Activated B cell treated with CpG ODN at 0.5 μM for 24 hours (primary cell): Measurements from ENCODE around the gene CDC42SE2. TPM values are rescaled to one million over a fixed set of nuclear protein-coding genes. Genes with fewer than 3 reads are reported as not detected.
A peak's percentile ranks its signal among the peaks of the same experiment; 100 is the strongest.
"Not testable (repeated sequence)": the region's sequence is repeated elsewhere in the genome, so short reads cannot be mapped to it uniquely, and the experiment has no call there.

ENCODE experiments used
- ATAC-seq: fragments of 200-7000 bp; cut with Tn5 transposase; one replicate; pipeline ENCODE4 v1.10.0; 2021; ENCODE audit warnings: low read depth, mild to moderate bottlenecking, moderate library complexity
- CTCF ChIA-PET: fragments of 350-600 bp; sonication (Branson Sonifier 250); formaldehyde crosslinking; loops from one replicate; lab custom pipeline; 2021; ENCODE audit warnings: antibody characterized with exemption; lab: Charles Lee
- POLR2A ChIA-PET: fragments of 350-600 bp; sonication (Branson Sonifier 250); formaldehyde crosslinking; loops from one replicate; lab custom pipeline; 2021; ENCODE audit warnings: antibody characterized with exemption; lab: Charles Lee
- DNase-seq: peaks from one replicate; pipeline ENCODE4 v3.0.0; 2022
- H3K27ac Mint-ChIP-seq: one replicate; pipeline ENCODE4 v1.8.0; 2020; ENCODE audit warnings: mixed read lengths
- H3K27me3 Mint-ChIP-seq: one replicate; pipeline ENCODE4 v1.8.0; 2021; ENCODE audit warnings: mixed read lengths
- H3K36me3 Mint-ChIP-seq: one replicate; pipeline ENCODE4 v1.8.0; 2021; ENCODE audit warnings: low read depth, mixed read lengths
- H3K4me1 Mint-ChIP-seq: one replicate; pipeline ENCODE4 v1.8.0; 2021; ENCODE audit warnings: mixed read lengths
- H3K4me3 Mint-ChIP-seq: one replicate; pipeline ENCODE4 v1.8.0; 2020; ENCODE audit warnings: mild to moderate bottlenecking, mixed read lengths
- H3K9me3 Mint-ChIP-seq: one replicate; pipeline ENCODE4 v1.8.0; 2020; ENCODE audit warnings: mixed read lengths
- CTCF ChIP-seq: fragments of 200-600 bp; IDR thresholded peaks from one replicate; pipeline ENCODE4 v1.8.0; 2022; ENCODE audit warnings: antibody characterized with exemption, mild to moderate bottlenecking
- intact Hi-C: fragments of 100-400 bp; cut with micrococcal nuclease; formaldehyde crosslinking; loops from one replicate; pipeline ENCODE4 v1.15.1; 2024
- total RNA-seq: library from RNA; stranded (reverse); gene quantifications from 2 replicates; pipeline ENCODE4 v1.2.3, GENCODE V29; 2022

CDC42SE2 gene
- total RNA-seq, 1 donor from 2014 or later, result 122 TPM

DNA sequence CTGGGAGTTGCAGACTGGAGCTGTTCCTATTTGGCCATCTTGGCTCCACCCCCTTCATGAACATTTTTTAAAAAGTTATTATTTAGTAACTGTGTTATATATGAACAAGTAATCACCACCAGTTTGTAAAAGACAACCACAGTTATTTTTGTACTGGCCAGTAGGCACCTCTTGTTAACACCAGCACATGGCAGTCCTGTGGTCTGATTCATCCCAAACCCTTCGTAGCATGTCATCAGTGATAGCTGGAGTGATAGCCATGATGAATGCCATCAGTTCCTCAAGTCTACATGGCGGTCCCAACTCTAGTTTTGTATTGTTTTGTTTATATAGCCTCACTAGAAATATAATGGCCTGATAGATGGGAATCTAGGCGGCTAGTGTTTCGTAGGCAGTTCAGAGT, 74.2 kb downstream of the CDC42SE2 start:
- no peak for TF ChIP-seq CTCF
- Mint-ChIP-seq H3K4me1 (peaks cover 64% of the 10 kb centered on the region), H3K27me3 (no peaks in the 10 kb centered on the region), H3K4me3 (no peak overlapping the region), H3K36me3 (peaks cover 71% of the 10 kb centered on the region), H3K27ac (no peak overlapping the region), H3K9me3 (peaks cover 4% of the 10 kb centered on the region)
- no peak for ATAC-seq
- intact Hi-C loops, result no loop called here
- ChIA-PET CTCF (no interaction called here), POLR2A (interaction anchor here (0.7 kb wide), 1 partner anchor 41 kb away, joined by 3 read pairs; no protein-coding TSS in a partner anchor)
- no peak for DNase-seq

DNA sequence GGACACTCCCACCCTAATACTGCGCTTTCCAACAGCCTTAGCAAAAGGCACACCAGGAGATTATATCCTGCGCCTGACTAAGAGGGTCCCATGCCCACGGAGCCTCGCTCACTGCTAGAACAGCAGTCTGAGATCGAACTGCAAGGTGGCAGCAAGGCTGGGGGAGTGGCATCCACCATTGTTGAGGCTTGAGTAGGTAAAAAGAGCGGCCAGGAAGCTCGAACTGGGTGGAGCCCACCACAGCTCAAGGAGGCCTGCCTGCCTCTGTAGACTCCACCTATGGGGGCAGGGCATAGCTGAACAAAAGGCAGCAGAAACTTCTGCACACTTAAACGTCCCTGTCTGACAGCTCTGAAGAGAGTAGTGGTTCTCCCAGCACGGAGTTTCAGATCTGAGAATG, 80.4 kb downstream of the CDC42SE2 start:
- peaks cover 42% of the 10 kb centered on the region for H3K4me1 Mint-ChIP-seq
- H3K9me3 Mint-ChIP-seq, intact Hi-C loops, POLR2A ChIA-PET, DNase-seq, CTCF ChIA-PET, H3K27me3 Mint-ChIP-seq, ATAC-seq, H3K4me3 Mint-ChIP-seq, H3K27ac Mint-ChIP-seq: not testable (repeated sequence)
- peaks cover 77% of the 10 kb centered on the region for H3K36me3 Mint-ChIP-seq

GRCh38 chr5:131346204-131346603, 82.4 kb downstream of the CDC42SE2 start:
- DNase-seq, H3K27me3 Mint-ChIP-seq, intact Hi-C loops, POLR2A ChIA-PET, H3K4me3 Mint-ChIP-seq, H3K9me3 Mint-ChIP-seq, CTCF ChIA-PET, ATAC-seq: not testable (repeated sequence)
- Mint-ChIP-seq H3K27ac (peak overlapping the region; percentile 18), H3K36me3 (peaks cover 68% of the 10 kb centered on the region), H3K4me1 (peaks cover 33% of the 10 kb centered on the region)

GRCh38 chr5:131353991-131354390, 90.1 kb downstream of the CDC42SE2 start:
- no peaks in the 10 kb centered on the region for H3K27me3 Mint-ChIP-seq
- CTCF ChIA-PET, result interaction anchor here (1.8 kb wide), 1 partner anchor 28 kb away, joined by 5 read pairs; no protein-coding TSS in a partner anchor
- peaks cover 47% of the 10 kb centered on the region for H3K4me1 Mint-ChIP-seq
- no peaks in the 10 kb centered on the region for H3K9me3 Mint-ChIP-seq
- TF ChIP-seq CTCF, result no peak
- POLR2A ChIA-PET, result interaction anchor here (1.8 kb wide), 1 partner anchor 90 kb away, joined by 6 read pairs; the partner anchor contains the start of gene CDC42SE2
- peaks cover 14% of the 10 kb centered on the region for H3K36me3 Mint-ChIP-seq
- DNase-seq, result no peak
- ATAC-seq, result no peak
- H3K27ac Mint-ChIP-seq, result no peak overlapping the region
- no peak overlapping the region for H3K4me3 Mint-ChIP-seq
- intact Hi-C loops, result no loop called here

GRCh38 chr5:131355971-131356528, 92.2 kb downstream of the CDC42SE2 start:
- ChIA-PET POLR2A (interaction anchor here (0.6 to 1.8 kb wide), 7 partner anchors 18 to 132 kb away, joined by 3 to 7 read pairs (median 4); partner anchors contain the start of gene CDC42SE2), CTCF (interaction anchor here (1.0 to 1.4 kb wide), 4 partner anchors 18 to 93 kb away, joined by 4 to 5 read pairs (median 4); partner anchors contain the start of gene CDC42SE2)
- H3K4me3 Mint-ChIP-seq, result no peak overlapping the region
- DNase-seq (no peak), ATAC-seq (no peak)
- peaks cover 27% of the 10 kb centered on the region for H3K36me3 Mint-ChIP-seq
- H3K9me3 Mint-ChIP-seq, result no peaks in the 10 kb centered on the region
- peak overlapping the region; percentile 65 for H3K27ac Mint-ChIP-seq
- no peaks in the 10 kb centered on the region for H3K27me3 Mint-ChIP-seq
- intact Hi-C loops, result loop anchor here (2.0 kb wide), 1 partner anchor 77 kb away; no protein-coding TSS in a partner anchor
- TF ChIP-seq CTCF, result no peak
- H3K4me1 Mint-ChIP-seq, result peaks cover 47% of the 10 kb centered on the region

DNA sequence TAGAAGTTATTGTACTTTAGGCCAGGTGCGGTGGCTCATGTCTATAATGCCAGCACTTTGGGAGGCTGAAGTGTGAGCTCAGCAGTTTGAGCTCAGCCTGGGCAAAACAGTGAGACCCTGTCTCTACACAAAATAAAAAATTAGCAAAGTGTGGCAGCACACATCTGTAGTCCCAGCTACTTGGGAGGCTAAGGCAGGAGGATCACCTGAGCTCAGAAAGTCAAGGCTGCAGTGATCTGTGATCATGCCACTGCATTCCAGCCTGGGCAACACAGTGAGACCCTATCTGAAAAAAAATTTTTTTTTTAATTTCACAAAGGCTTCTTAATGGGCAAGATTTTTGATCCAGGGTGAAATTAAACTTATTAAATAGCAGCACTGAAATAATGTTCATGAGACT, 92.8 kb downstream of the CDC42SE2 start:
- no peak overlapping the region for H3K4me3 Mint-ChIP-seq
- H3K4me1 Mint-ChIP-seq, result peaks cover 47% of the 10 kb centered on the region
- no peak for DNase-seq
- no peaks in the 10 kb centered on the region for H3K27me3 Mint-ChIP-seq
- no peak for ATAC-seq
- H3K27ac Mint-ChIP-seq, result no peak overlapping the region
- no peak for TF ChIP-seq CTCF
- CTCF ChIA-PET, result interaction anchor here (1.1 to 1.3 kb wide), 2 partner anchors 18 to 93 kb away, joined by 4 read pairs; partner anchors contain the start of gene CDC42SE2
- POLR2A ChIA-PET, result interaction anchor here (1.3 to 1.8 kb wide), 4 partner anchors 17 to 132 kb away, joined by 3 to 7 read pairs (median 4); no protein-coding TSS in a partner anchor
- H3K36me3 Mint-ChIP-seq, result peaks cover 29% of the 10 kb centered on the region
- H3K9me3 Mint-ChIP-seq, result no peaks in the 10 kb centered on the region
- intact Hi-C loops, result loop anchor here (2.0 kb wide), 1 partner anchor 78 kb away; no protein-coding TSS in a partner anchor
